PC-9 (cell line): ENCODE data around the gene GSTCD.

ENCODE experiments used
- CTCF ChIP-seq: fragments of 200-600 bp; sonication (generic); conservative IDR thresholded peaks from 2 replicates; pipeline ENCODE4 v1.6.1; 2017; ENCODE audit warnings: mixed run types, antibody characterized with exemption, mild to moderate bottlenecking, moderate library complexity
- EZH2 ChIP-seq: fragments of 200-600 bp; sonication (generic); IDR thresholded peaks from 2 replicates; pipeline ENCODE4 v1.8.0; 2017; ENCODE audit warnings: antibody characterized with exemption, low read depth

DNA sequence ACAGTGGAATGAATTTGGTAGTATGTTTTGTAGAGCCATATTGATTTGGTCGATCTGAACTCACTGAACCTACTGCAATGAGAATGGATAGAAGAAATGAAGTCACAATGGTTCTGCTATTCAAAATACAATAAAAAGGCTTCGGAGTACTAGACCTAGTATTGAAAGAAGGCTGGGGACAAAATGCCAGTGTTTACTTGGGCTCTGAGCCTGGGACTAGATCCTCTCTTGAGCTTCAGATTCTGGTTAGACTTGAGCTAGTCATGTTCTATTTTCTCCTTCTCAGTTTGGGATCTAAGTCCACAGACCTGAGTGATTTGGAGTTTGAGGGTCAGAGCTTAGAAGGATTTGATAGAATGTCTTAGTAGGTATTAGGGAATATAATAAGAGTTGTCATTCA lies 10.0 kb upstream of the GSTCD start:
- TF ChIP-seq CTCF (no peak), EZH2 (no peak)
